K562 (cell line): Measurements from ENCODE around the gene SERTAD2. TPM values are rescaled to one million over a fixed set of nuclear protein-coding genes. Genes with fewer than 3 reads are reported as not detected.

ENCODE experiments used
- ATAC-seq: fragments of 200-7000 bp; cut with Tn5 transposase; 3 replicates; pipeline ENCODE4 v1.9.1; 2020; ENCODE audit warnings: moderate library complexity
- BruUV-seq: library from RNA; stranded (reverse); fragments of 400-500 nt; replicated peaks from 2 replicates; lab custom pipeline; 2021; lab: Mats Ljungman, UMichigan
- CTCF ChIA-PET: fragments of 300-600 bp; formaldehyde crosslinking; extraction: SDS; loops from one replicate; lab custom pipeline; 2021; ENCODE audit warnings: low intra/inter-chr PET ratio; lab: Yijun Ruan, JAX
- POLR2A ChIA-PET: fragments of 300-600, 350-650 bp; sonication (Branson Sonifier 250); formaldehyde crosslinking; extraction: SDS; loops from one replicate; lab custom pipeline; 2021; ENCODE audit warnings: antibody characterized with exemption, inconsistent platforms; lab: Yijun Ruan, JAX
- DNase-seq, 4 experiments: peaks; one replicate each; pipeline versions ENCODE4 v3.0.0 to v3.0.0-alpha.2; 2011 to 2018; ENCODE audit warnings: low spot score in 3 of 4, mixed read lengths in 3 of 4; ENCODE audit errors: extremely low read depth in 1 of 4
- FAIRE-seq: peaks from 2 replicates; lab custom pipeline; 2011; peaks lifted over from hg19 to GRCh38; lab: Jason Lieb, UNC
- H2AFZ ChIP-seq: 2 replicates; pipeline ENCODE4 v1.6.0; 2011; ENCODE audit warnings: low read depth, low read length, control low read depth, inconsistent platforms
- H3K27ac ChIP-seq: fragments of 200-600 bp; 3 replicates; pipeline ENCODE4 v1.8.0; 2011; ENCODE audit warnings: low read depth, mild to moderate bottlenecking, control low read depth, inconsistent platforms, low read length, moderate library complexity, mixed read lengths; ENCODE audit errors: extremely low read depth
- H3K27me3 ChIP-seq, 2 experiments: fragments of 300-600 bp in 1 of 2; 2 replicates in 1 of 2; 3 replicates in 1 of 2; pipeline versions ENCODE4 v1.6.0 to v1.8.0; 2011; ENCODE audit warnings: inconsistent platforms in 2 of 2, low read length in 2 of 2, mild to moderate bottlenecking in 1 of 2, mixed read lengths in 1 of 2, moderate library complexity in 1 of 2; ENCODE audit not compliant: control insufficient read depth in 2 of 2, insufficient read depth in 2 of 2
- H3K36me3 ChIP-seq: fragments of 300-600 bp; 3 replicates; pipeline ENCODE4 v1.8.0; 2011; ENCODE audit warnings: mild to moderate bottlenecking, low read length, inconsistent platforms; ENCODE audit not compliant: control insufficient read depth, insufficient read depth
- H3K4me1 ChIP-seq, 2 experiments: fragments of 200-600 bp in 1 of 2; replicated peaks in 1 of 2; 2 replicates in 1 of 2; 3 replicates in 1 of 2; pipeline versions ENCODE4 v1.5.1 to v1.8.0; 2011; ENCODE audit warnings: inconsistent platforms in 2 of 2, low read length in 2 of 2, mild to moderate bottlenecking in 1 of 2, mixed read lengths in 1 of 2, moderate library complexity in 1 of 2; ENCODE audit not compliant: control insufficient read depth in 2 of 2, insufficient read depth in 2 of 2
- H3K4me2 ChIP-seq: 2 replicates; pipeline ENCODE4 v1.6.1; 2011; ENCODE audit warnings: low read length, control low read depth, inconsistent platforms, mixed read lengths; ENCODE audit not compliant: insufficient read depth
- H3K4me3 ChIP-seq: fragments of 200-600 bp; sonication (generic), shearing (Covaris generic); 2 replicates; pipeline ENCODE4 v1.5.1; 2016; ENCODE audit warnings: control low read depth, inconsistent platforms
- H3K79me2 ChIP-seq: fragments of 200-600 bp; 3 replicates; pipeline ENCODE4 v1.8.0; 2011; ENCODE audit warnings: low read length, inconsistent platforms; ENCODE audit not compliant: control insufficient read depth, insufficient read depth
- H3K9ac ChIP-seq, 2 experiments: 2 replicates each; pipeline versions ENCODE4 v1.6.0 to v1.6.1; 2011; ENCODE audit warnings: low read depth in 2 of 2, low read length in 2 of 2, control low read depth in 1 of 2, inconsistent platforms in 1 of 2, mild to moderate bottlenecking in 1 of 2, mixed read lengths in 1 of 2; ENCODE audit not compliant: insufficient read depth in 1 of 2
- H3K9me1 ChIP-seq: one replicate; pipeline ENCODE4 v1.6.0; 2011; ENCODE audit warnings: inconsistent platforms, mild to moderate bottlenecking, low read length, moderate library complexity; ENCODE audit not compliant: control insufficient read depth, insufficient read depth
- H3K9me3 ChIP-seq: replicated peaks from 2 replicates; pipeline ENCODE4 v1.5.1; 2011; ENCODE audit warnings: low read depth, low read length, inconsistent platforms; ENCODE audit not compliant: control insufficient read depth, insufficient read depth
- H4K20me1 ChIP-seq: replicated peaks from 2 replicates; pipeline ENCODE4 v1.6.1; 2011; ENCODE audit warnings: low read length, inconsistent platforms, mixed read lengths; ENCODE audit not compliant: control insufficient read depth, insufficient read depth
- HMGN3 ChIP-seq: IDR thresholded peaks from 2 replicates; pipeline ENCODE4 v1.6.1; 2011; ENCODE audit warnings: borderline replicate concordance, low read depth, mild to moderate bottlenecking, mixed read lengths, low read length; ENCODE audit not compliant: insufficient read length; ENCODE audit errors: extremely low read depth
- NR2C2 ChIP-seq, 2 experiments: fragments of 200-800 bp in 1 of 2; sonication (Bioruptor generic) in 1 of 2; sonication (generic) in 1 of 2; formaldehyde crosslinking in 1 of 2; IDR thresholded peaks; 2 replicates each; pipeline versions ENCODE4 v1.6.1 to v1.8.0; 2016 to 2022; ENCODE audit warnings: mild to moderate bottlenecking in 1 of 2, missing compliant biosample characterization in 1 of 2, missing genetic modification characterization in 1 of 2, missing genetic modification reagents in 1 of 2
- NRF1 ChIP-seq, 2 experiments: fragments of 450-650 bp; IDR thresholded peaks in 1 of 2; conservative IDR thresholded peaks in 1 of 2; 2 replicates each; pipeline ENCODE4 v1.6.1; 2014; ENCODE audit warnings: mild to moderate bottlenecking in 2 of 2
- RBM22 ChIP-seq: fragments of 200-400 bp; formaldehyde crosslinking; IDR thresholded peaks from 2 replicates; pipeline ENCODE4 v1.6.1; 2018; ENCODE audit warnings: low read length, low read depth; ENCODE audit not compliant: poor library complexity, severe bottlenecking
- ZNF134 ChIP-seq: fragments of 250-450 bp; sonication (Bioruptor Pico); conservative IDR thresholded peaks from 2 replicates; pipeline ENCODE4 v1.4.0; 2020
- WGBS: fragments of 100-300 bp; shearing (Covaris generic); methylation state at CpG from one replicate; pipeline ENCODE4 v1.1.6; 2016; ENCODE audit warnings: low coverage, mixed read lengths; ENCODE audit not compliant: insufficient coverage; ENCODE audit errors: missing lambda C conversion rate; 5-methylcytosine and 5-hydroxymethylcytosine counted together
- in situ Hi-C: fragments of 300-500 bp; cut with MboI; formaldehyde crosslinking; loops from 4 replicates; pipeline ENCODE4 v1.15.0; 2018; ENCODE audit warnings: inconsistent platforms, mixed read lengths
- intact Hi-C: fragments of 100-400 bp; cut with micrococcal nuclease; formaldehyde crosslinking; loops from 2 replicates; pipeline ENCODE4 v1.14.2; 2022
- polyA plus RNA-seq, 8 experiments: library from polyadenylated mRNA; depleted of rRNA in 4 of 8; stranded (reverse) in 5 of 8; unstranded in 3 of 8; fragments of >200 nt; fragmentation: Nextera tagmentation in 2 of 8; fragmentation: Illumina TruSeq in 1 of 8; extraction: Ambion mirVana in 2 of 8; extraction: Trizol in 1 of 8; gene quantifications; 2 replicates each; pipeline versions ENCODE4 v1.2.1 to v1.2.3, GENCODE V29; 2011 to 2014; ENCODE audit warnings: inconsistent platforms in 1 of 8, missing spikeins in 1 of 8
- total RNA-seq, 7 experiments: library from RNA; depleted of rRNA in 6 of 7; stranded (reverse); fragments of >200 nt in 6 of 7; fragmentation: Illumina TruSeq in 2 of 7; extraction: Trizol in 2 of 7; gene quantifications; 2 replicates each; pipeline versions ENCODE4 v1.2.1 to v1.2.3, GENCODE V29; 2011 to 2021; ENCODE audit warnings: low replicate concordance in 1 of 7
- TF ChIP-seq, protein P1 (sequence below): sonication (generic); IDR thresholded peaks from 2 replicates; pipeline ENCODE4 v1.6.1; 2016
- TF ChIP-seq, protein P2 (sequence below): fragments of 450-650 bp; IDR thresholded peaks from one replicate; pipeline ENCODE4 v1.6.1; 2018; ENCODE audit warnings: mild to moderate bottlenecking, moderate library complexity; ENCODE audit not compliant: partially characterized antibody

SERTAD2 gene
- total and polyA plus RNA-seq, 9 of the 15 experiments (the other 6 are each of a cell fraction or from before 2014, with no cell fraction given): 3.0 to 12.5 (median 6.1) TPM

DNA sequence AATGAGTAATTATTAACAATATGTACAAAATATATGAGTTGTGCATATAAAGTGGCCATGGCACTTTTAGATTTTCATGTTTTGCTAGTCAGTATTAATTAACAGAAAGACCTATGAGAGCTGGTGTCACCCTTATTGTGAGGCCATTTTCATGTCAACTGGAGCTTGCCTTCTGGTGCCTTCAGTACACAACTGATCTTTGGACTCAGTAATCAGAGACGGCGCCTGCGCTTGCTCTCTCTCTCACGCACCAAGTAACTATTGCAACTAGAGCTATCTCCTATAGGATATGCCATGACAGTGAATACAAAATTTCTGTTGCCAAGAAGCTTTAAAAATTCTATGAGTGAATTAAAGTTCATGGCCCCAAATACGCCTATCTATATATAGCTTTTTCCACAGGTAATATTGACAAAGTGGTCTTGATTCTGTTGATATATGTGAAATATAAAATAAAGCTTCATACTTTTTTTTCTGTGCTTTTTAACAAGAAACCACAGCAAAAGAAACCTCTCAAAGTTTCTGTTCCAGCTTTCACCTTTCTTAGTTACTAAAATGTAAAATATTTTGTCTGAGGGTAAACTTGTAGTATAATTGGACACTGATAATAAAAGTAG lies 2.9 kb downstream of the SERTAD2 start (continued):
- TF ChIP-seq ZNF134 (CRISPR knock-in tag): no peak
- TF ChIP-seq, protein P1, sequence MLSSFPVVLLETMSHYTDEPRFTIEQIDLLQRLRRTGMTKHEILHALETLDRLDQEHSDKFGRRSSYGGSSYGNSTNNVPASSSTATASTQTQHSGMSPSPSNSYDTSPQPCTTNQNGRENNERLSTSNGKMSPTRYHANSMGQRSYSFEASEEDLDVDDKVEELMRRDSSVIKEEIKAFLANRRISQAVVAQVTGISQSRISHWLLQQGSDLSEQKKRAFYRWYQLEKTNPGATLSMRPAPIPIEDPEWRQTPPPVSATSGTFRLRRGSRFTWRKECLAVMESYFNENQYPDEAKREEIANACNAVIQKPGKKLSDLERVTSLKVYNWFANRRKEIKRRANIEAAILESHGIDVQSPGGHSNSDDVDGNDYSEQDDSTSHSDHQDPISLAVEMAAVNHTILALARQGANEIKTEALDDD: peak; percentile 33; the same call in 1 of the 2 replicates
- TF ChIP-seq HMGN3: no peak
- peak; percentile 76 to 80 for TF ChIP-seq NRF1 (conservative IDR thresholded peaks at IDR 0.05 in 1 of 2, IDR thresholded peaks at IDR 0.05 in 1 of 2)
- TF ChIP-seq, protein P2, sequence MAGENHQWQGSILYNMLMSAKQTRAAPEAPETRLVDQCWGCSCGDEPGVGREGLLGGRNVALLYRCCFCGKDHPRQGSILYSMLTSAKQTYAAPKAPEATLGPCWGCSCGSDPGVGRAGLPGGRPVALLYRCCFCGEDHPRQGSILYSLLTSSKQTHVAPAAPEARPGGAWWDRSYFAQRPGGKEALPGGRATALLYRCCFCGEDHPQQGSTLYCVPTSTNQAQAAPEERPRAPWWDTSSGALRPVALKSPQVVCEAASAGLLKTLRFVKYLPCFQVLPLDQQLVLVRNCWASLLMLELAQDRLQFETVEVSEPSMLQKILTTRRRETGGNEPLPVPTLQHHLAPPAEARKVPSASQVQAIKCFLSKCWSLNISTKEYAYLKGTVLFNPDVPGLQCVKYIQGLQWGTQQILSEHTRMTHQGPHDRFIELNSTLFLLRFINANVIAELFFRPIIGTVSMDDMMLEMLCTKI: no peak

DNA sequence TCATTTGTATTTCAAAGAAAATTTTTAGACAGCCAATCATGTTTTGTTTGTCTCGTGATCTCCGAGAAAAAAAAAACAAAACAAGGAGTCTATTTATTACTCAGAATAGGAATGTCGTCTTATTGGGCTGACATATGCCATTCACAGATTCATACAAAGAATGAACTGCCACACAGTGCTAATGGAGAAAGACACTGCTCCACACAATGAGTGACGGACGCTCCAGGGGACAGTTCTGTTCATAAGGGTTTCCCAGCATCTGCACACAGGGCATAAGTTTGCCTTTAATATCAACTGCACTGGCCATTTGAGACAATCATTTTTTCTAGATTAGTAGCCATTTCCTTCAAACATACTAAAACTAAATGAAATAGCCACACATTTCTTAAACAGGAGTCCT lies 3.4 kb downstream of the SERTAD2 start:
- Histone ChIP-seq H4K20me1 (peaks cover 29% of the 10 kb centered on the region), H3K36me3 (no peaks in the 10 kb centered on the region), H3K4me1 (peaks cover 12 to 51% of the 10 kb centered on the region in 2 experiments), H3K4me3 (no peak overlapping the region), H3K9me3 (no peaks in the 10 kb centered on the region), H2AFZ (no peak overlapping the region), H3K9me1 (no peaks in the 10 kb centered on the region), H3K79me2 (peaks cover 83% of the 10 kb centered on the region), H3K4me2 (peak overlapping the region; percentile 54), H3K27me3 (no peaks in the 10 kb centered on the region), H3K27ac (peak overlapping the region; percentile 73; the same call in 2 of the 3 replicates), H3K9ac (peak overlapping the region in 1 of 2 experiments; percentile 71; a peak in 1 of 4 replicates)
- no TSS peak for BruUV-seq
- ATAC-seq (no peak), FAIRE-seq (no peak), DNase-seq (peak in 1 of 4 experiments; percentile 34)
- ChIA-PET POLR2A (interaction anchor here (0.9 to 4.7 kb wide), 12 partner anchors 10 to 390 kb away, joined by 3 to 14 read pairs (median 4); no protein-coding TSS in a partner anchor), CTCF (no interaction called here)
- WGBS: 44% methylated on average over 5 of the region's 5 CpGs
- in situ Hi-C loops: no loop called here
- intact Hi-C loops: loop anchor here (2.0 kb wide), 1 partner anchor 127 kb away; no protein-coding TSS in a partner anchor
- TF ChIP-seq RBM22 (no peak), NR2C2 (CRISPR knock-in tag; IDR thresholded peaks at IDR 0.05) (no peak), NR2C2 (tag; IDR thresholded peaks at IDR 0.05) (peak; percentile 19; the same call in 1 of the 2 replicates)
